ENCODE measurements around the gene ZBTB40. TPM values are rescaled to one million over a fixed set of nuclear protein-coding genes. Genes with fewer than 3 reads are reported as not detected.

The ZBTB40 gene
- total and polyA plus RNA-seq, 9 donors, result 8.3 to 26.0 (median 19.1) TPM

- Histone ChIP-seq H3K4me1 (ENCODE audit: insufficient read depth) (peaks cover 5% of the 10 kb centered on the region), H3K27ac (no peak overlapping the region), H3K4me3 (no peak overlapping the region), H3K36me3 (no peaks in the 10 kb centered on the region), H3K27me3 (no peaks in the 10 kb centered on the region), H3K9me3 (no peaks in the 10 kb centered on the region)
- no peak for DNase-seq
- intact Hi-C loops (cut with DNase I), result no loop called here
- TF ChIP-seq CTCF (IDR thresholded peaks at IDR 0.05), result no peak
- TF ChIP-seq POLR2A (IDR thresholded peaks at IDR 0.05), result no peak
- no peak for TF ChIP-seq EP300 (IDR thresholded peaks at IDR 0.05)
- 94 to 96% (median 96%) methylated on average over 2 of the region's 2 CpGs for WGBS, 3 donors
These were observed 31.5 kb downstream of the ZBTB40 start for GRCh38 chr1:22483121-22483520.

- no peak overlapping the region for H3K4me3 ChIP-seq
- 78 to 93% (median 92%) methylated on average over 2 of the region's 2 CpGs for WGBS, 3 donors
- no peaks in the 10 kb centered on the region for H3K9me3 ChIP-seq
- no peak for DNase-seq
- no peak for TF ChIP-seq CTCF (IDR thresholded peaks at IDR 0.05)
- TF ChIP-seq POLR2A (IDR thresholded peaks at IDR 0.05), result no peak
- no peak for TF ChIP-seq EP300 (IDR thresholded peaks at IDR 0.05)
- intact Hi-C loops (cut with DNase I), result no loop called here
- H3K27me3 ChIP-seq, result no peaks in the 10 kb centered on the region
- H3K36me3 ChIP-seq, result no peaks in the 10 kb centered on the region
- peaks cover 8% of the 10 kb centered on the region for H3K4me1 ChIP-seq (ENCODE audit: insufficient read depth)
- no peak overlapping the region for H3K27ac ChIP-seq
These were observed 33.2 kb downstream of the ZBTB40 start for GRCh38 chr1:22484706-22485345.

GRCh38 chr1:22485431-22485830 is 33.8 kb downstream of the ZBTB40 start:
- H3K36me3 ChIP-seq, result no peaks in the 10 kb centered on the region
- H3K4me3 ChIP-seq, result no peak overlapping the region
- no peaks in the 10 kb centered on the region for H3K27me3 ChIP-seq
- no peaks in the 10 kb centered on the region for H3K9me3 ChIP-seq
- H3K27ac ChIP-seq, result no peak overlapping the region
- intact Hi-C loops (cut with DNase I), result no loop called here
- TF ChIP-seq CTCF (IDR thresholded peaks at IDR 0.05) (no peak), EP300 (IDR thresholded peaks at IDR 0.05) (no peak), POLR2A (IDR thresholded peaks at IDR 0.05) (no peak)
- DNase-seq, result no peak
- WGBS, 3 donors, result 91 to 92% (median 91%) methylated on average over 3 of the region's 3 CpGs
- H3K4me1 ChIP-seq (ENCODE audit: insufficient read depth), result peaks cover 8% of the 10 kb centered on the region

- no peak overlapping the region for H3K4me3 ChIP-seq
- TF ChIP-seq EP300 (IDR thresholded peaks at IDR 0.05), result no peak
- TF ChIP-seq CTCF (IDR thresholded peaks at IDR 0.05), result no peak
- TF ChIP-seq POLR2A (IDR thresholded peaks at IDR 0.05), result no peak
- intact Hi-C loops (cut with DNase I), result no loop called here
- peaks cover 8% of the 10 kb centered on the region for H3K4me1 ChIP-seq (ENCODE audit: insufficient read depth)
- no peaks in the 10 kb centered on the region for H3K36me3 ChIP-seq
- H3K27me3 ChIP-seq, result no peaks in the 10 kb centered on the region
- WGBS, 3 donors, result 19 to 25% (median 24%) methylated on average over 5 of the region's 5 CpGs
- DNase-seq, result peak in 1 of 5 donors; percentile 24
- H3K9me3 ChIP-seq, result no peaks in the 10 kb centered on the region
- H3K27ac ChIP-seq, result peak overlapping the region in 1 of 2 donors; percentile 28
These were observed 36.1 kb downstream of the ZBTB40 start for GRCh38 chr1:22487781-22488180.

All from ovary (tissue), 9 donors.